HL-60 (cell line): Measurements from ENCODE around the gene HS3ST2.

Experiments used
- CTCF ChIP-seq: IDR thresholded peaks from one replicate; pipeline ENCODE4 v1.5.1; 2011; ENCODE audit warnings: low read length, control low read depth, inconsistent platforms; ENCODE audit not compliant: insufficient read depth
- GABPA ChIP-seq: IDR thresholded peaks from 2 replicates; pipeline ENCODE4 v1.6.1; 2012; ENCODE audit warnings: low read depth
- POLR2AphosphoS5 ChIP-seq: IDR thresholded peaks from 2 replicates; pipeline ENCODE4 v1.6.1; 2012; ENCODE audit warnings: low read depth
- REST ChIP-seq: IDR thresholded peaks from 2 replicates; pipeline ENCODE4 v1.6.1; 2012; ENCODE audit warnings: low read depth; ENCODE audit not compliant: insufficient replicate concordance
- SPI1 ChIP-seq: IDR thresholded peaks from 2 replicates; pipeline ENCODE4 v1.6.1; 2012; ENCODE audit warnings: low read depth, mild to moderate bottlenecking, borderline replicate concordance

- TF ChIP-seq CTCF = no peak
- TF ChIP-seq REST = no peak
- TF ChIP-seq POLR2AphosphoS5 = no peak
- no peak for TF ChIP-seq GABPA
- TF ChIP-seq SPI1 = no peak
These were observed 115.5 kb downstream of the HS3ST2 start for GRCh38 chr16:22929461-22929860.
